ENCODE data around the gene ADAM19.

DNA sequence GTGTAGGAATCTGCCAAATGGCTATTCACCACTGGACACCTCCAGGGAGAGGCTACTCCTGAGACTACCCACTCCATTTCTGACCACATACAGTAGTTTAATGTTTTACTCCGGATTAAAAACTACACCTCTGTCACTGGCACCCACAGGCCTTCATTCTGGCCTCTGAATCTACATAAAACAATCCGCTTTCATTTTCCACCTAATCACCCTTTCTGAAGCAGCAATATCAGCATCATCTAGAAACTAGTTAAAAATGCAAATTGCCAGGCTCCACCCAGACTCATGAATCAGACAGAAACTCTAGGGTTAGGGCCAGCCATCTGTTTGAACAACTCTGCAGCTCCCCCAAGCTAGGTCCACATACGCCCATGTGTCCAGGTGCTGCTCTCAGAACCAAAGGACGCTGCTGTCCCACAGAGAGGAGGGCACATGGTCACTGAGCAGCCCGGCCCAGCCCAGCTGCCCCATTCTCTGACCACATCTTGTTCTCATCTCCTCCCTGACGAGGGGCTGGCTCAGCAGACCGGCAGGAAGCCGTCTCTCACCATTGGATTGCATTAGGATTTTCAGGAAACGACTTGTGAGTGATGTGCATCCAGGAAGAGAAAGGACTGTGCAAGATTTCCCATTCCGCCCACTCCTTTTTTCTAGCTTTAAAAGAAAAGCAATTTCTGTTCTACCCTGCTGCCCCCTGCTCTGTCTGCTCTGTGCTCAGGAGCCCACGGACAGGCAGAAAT is 34.7 kb downstream of the ADAM19 start:
- TF ChIP-seq POLR2A (IDR thresholded peaks at IDR 0.05; ENCODE audit: low read depth, low read length) (no peak), TAF1 (IDR thresholded peaks at IDR 0.05; ENCODE audit: low read depth, low read length) (no peak), SPI1 (IDR thresholded peaks at IDR 0.05; ENCODE audit: low read depth, low read length) (no peak), POU2F2 (IDR thresholded peaks at IDR 0.05; ENCODE audit: low read depth, low read length) (peak; percentile 96), POLR2AphosphoS5 (IDR thresholded peaks at IDR 0.05; ENCODE audit: low read depth, low read length) (peak; percentile 40; the same call in 1 of the 2 replicates), PAX5 (IDR thresholded peaks at IDR 0.05; ENCODE audit: insufficient read depth, low read length, severe bottlenecking) (no peak)

All from GM12891 (cell line).